Muscle of back (tissue), 11 donors: ENCODE results near the gene ZMYM1. TPM values are rescaled to one million over a fixed set of nuclear protein-coding genes. Genes with fewer than 3 reads are reported as not detected.
"Not testable (repeated sequence)": the region's sequence is repeated elsewhere in the genome, so short reads cannot be mapped to it uniquely, and the experiment has no call there.

ENCODE experiments used
- DNase-seq, 3 donors: peaks; one replicate each; pipeline versions ENCODE4 v3.0.0 to v3.0.0-alpha.2; 2013
- polyA plus RNA-seq, 10 donors: library from polyadenylated mRNA; unstranded; fragments of 120-200 nt; gene quantifications; one replicate each; pipeline ENCODE4 v1.2.1, GENCODE V29; 2013; ENCODE audit not compliant: insufficient read length in 10 of 10

ZMYM1 gene
- polyA plus RNA-seq, 10 donors: 7.9 to 16.6 (median 11.8) TPM

- DNase-seq: no peak
Observed at GRCh38 chr1:35069746-35070145, 9.4 kb upstream of the ZMYM1 start.

GRCh38 chr1:35073265-35073811 is 5.8 kb upstream of the ZMYM1 start:
- DNase-seq: no peak

GRCh38 chr1:35076426-35076825 is 2.8 kb upstream of the ZMYM1 start:
- DNase-seq: not testable (repeated sequence)

- peak in 1 of 3 donors; percentile 6 for DNase-seq
Observed at GRCh38 chr1:35080171-35080854, 1.1 kb downstream of the ZMYM1 start.

- no peak for DNase-seq
Observed at GRCh38 chr1:35085421-35085820, 6.2 kb downstream of the ZMYM1 start.

- DNase-seq: no peak
Observed at GRCh38 chr1:35097224-35097623, 18.0 kb downstream of the ZMYM1 start.

GRCh38 chr1:35111106-35111505 is 31.9 kb downstream of the ZMYM1 start:
- DNase-seq: peak in 1 of 3 donors; percentile 8

GRCh38 chr1:35112668-35113067 is 33.5 kb downstream of the ZMYM1 start:
- no peak for DNase-seq

- DNase-seq: no peak
Observed at GRCh38 chr1:35115459-35116383, 36.5 kb downstream of the ZMYM1 start.

GRCh38 chr1:35120458-35121133 is 41.4 kb downstream of the ZMYM1 start:
- DNase-seq: peak in 2 of 3 donors; percentile 6 to 34

- DNase-seq: no peak
Observed at GRCh38 chr1:35122311-35122710, 43.1 kb downstream of the ZMYM1 start.

GRCh38 chr1:35126546-35126945 is 47.4 kb downstream of the ZMYM1 start:
- no peak for DNase-seq

- no peak for DNase-seq
Observed at GRCh38 chr1:35129080-35129479, 49.9 kb downstream of the ZMYM1 start.

GRCh38 chr1:35136780-35137179 is 57.6 kb downstream of the ZMYM1 start:
- no peak for DNase-seq

GRCh38 chr1:35137590-35137989 is 58.4 kb downstream of the ZMYM1 start:
- DNase-seq: not testable (repeated sequence)

GRCh38 chr1:35142294-35142693 is 63.1 kb downstream of the ZMYM1 start:
- not testable (repeated sequence) for DNase-seq

- DNase-seq: not testable (repeated sequence)
Observed at GRCh38 chr1:35142728-35143127, 63.5 kb downstream of the ZMYM1 start.

- no peak for DNase-seq
Observed at GRCh38 chr1:35143737-35144508, 64.7 kb downstream of the ZMYM1 start.

GRCh38 chr1:35145892-35146549 is 66.8 kb downstream of the ZMYM1 start:
- not testable (repeated sequence) for DNase-seq

GRCh38 chr1:35151220-35151619 is 72.0 kb downstream of the ZMYM1 start:
- no peak for DNase-seq

GRCh38 chr1:35164893-35165292 is 85.7 kb downstream of the ZMYM1 start:
- DNase-seq: no peak
